Stimulated activated CD4-positive, alpha-beta T cell treated with anti-CD3 and anti-CD28 coated beads, Interleukin-15, amount 100 ng/mL, for 24 hours (primary cell): ENCODE measurements around the gene ZNF502.

Experiments used
- DNase-seq: peaks from one replicate; pipeline ENCODE4 v3.0.0-alpha.2; 2020

ZNF502 gene

GRCh38 chr3:44771424-44772098 lies 59.1 kb downstream of the ZNF502 start:
- DNase-seq, result no peak

GRCh38 chr3:44772099-44772442 lies 59.6 kb downstream of the ZNF502 start:
- no peak for DNase-seq
